GM12878 (cell line): Measurements from ENCODE around the gene UMOD.

Experiments
- CBFB ChIP-seq: IDR thresholded peaks from 2 replicates; pipeline ENCODE4 v1.6.1; 2016; ENCODE audit warnings: antibody characterized with exemption, low read depth
- CREM ChIP-seq: IDR thresholded peaks from 2 replicates; pipeline ENCODE4 v1.6.1; 2014; ENCODE audit warnings: antibody characterized with exemption, low read depth
- CTCF ChIP-seq, 3 experiments: IDR thresholded peaks in 2 of 3; conservative IDR thresholded peaks in 1 of 3; 2 replicates each; pipeline ENCODE4 v1.5.1; 2011; ENCODE audit warnings: low read depth in 3 of 3, low read length in 3 of 3, mild to moderate bottlenecking in 3 of 3, control low read depth in 2 of 3, moderate library complexity in 2 of 3, inconsistent platforms in 1 of 3, mixed read lengths in 1 of 3; ENCODE audit not compliant: control insufficient read depth in 2 of 3, insufficient read depth in 1 of 3; ENCODE audit errors: extremely low read depth in 1 of 3
- EGR1 ChIP-seq, 2 experiments: IDR thresholded peaks; 1 replicate in 1 of 2; 2 replicates in 1 of 2; pipeline ENCODE4 v1.6.1; 2011 to 2012; ENCODE audit warnings: low read depth in 2 of 2, low read length in 2 of 2, borderline replicate concordance in 1 of 2, mild to moderate bottlenecking in 1 of 2, moderate library complexity in 1 of 2
- ETV6 ChIP-seq, 2 experiments: fragments of 450-650 bp in 1 of 2; IDR thresholded peaks in 1 of 2; conservative IDR thresholded peaks in 1 of 2; 2 replicates each; pipeline ENCODE4 v1.6.1; 2014; ENCODE audit warnings: antibody characterized with exemption in 1 of 2, borderline replicate concordance in 1 of 2, low read depth in 1 of 2, mild to moderate bottlenecking in 1 of 2, moderate library complexity in 1 of 2
- GABPA ChIP-seq: IDR thresholded peaks from 2 replicates; pipeline ENCODE4 v1.6.1; 2014; ENCODE audit warnings: antibody characterized with exemption, low read depth, mild to moderate bottlenecking, inconsistent platforms
- JUNB ChIP-seq: IDR thresholded peaks from 2 replicates; pipeline ENCODE4 v1.6.1; 2016; ENCODE audit warnings: antibody characterized with exemption, mild to moderate bottlenecking
- NRF1 ChIP-seq: conservative IDR thresholded peaks from 2 replicates; pipeline ENCODE4 v1.6.1; 2011; ENCODE audit warnings: mild to moderate bottlenecking, low read depth, low read length, improper control_type of control experiment
- PBX3 ChIP-seq: IDR thresholded peaks from 2 replicates; pipeline ENCODE4 v1.6.1; 2011; ENCODE audit warnings: mild to moderate bottlenecking, low read depth, low read length, moderate library complexity; ENCODE audit not compliant: insufficient replicate concordance
- POLR2A ChIP-seq: IDR thresholded peaks from 2 replicates; pipeline ENCODE4 v1.6.1; 2011; ENCODE audit warnings: low read depth, mild to moderate bottlenecking, low read length
- RAD21 ChIP-seq: IDR thresholded peaks from 2 replicates; pipeline ENCODE4 v1.6.1; 2011; ENCODE audit warnings: mild to moderate bottlenecking, low read depth, low read length, moderate library complexity; ENCODE audit not compliant: insufficient read depth
- RB1 ChIP-seq: fragments of 450-650 bp; formaldehyde crosslinking; IDR thresholded peaks from 2 replicates; pipeline ENCODE4 v1.6.1; 2017; ENCODE audit warnings: mild to moderate bottlenecking, borderline replicate concordance
- USF1 ChIP-seq: IDR thresholded peaks from 2 replicates; pipeline ENCODE4 v1.6.1; 2011; ENCODE audit warnings: borderline replicate concordance, low read depth, mild to moderate bottlenecking, moderate library complexity, mixed read lengths, low read length; ENCODE audit not compliant: insufficient read depth; ENCODE audit errors: extremely low read length
- YBX1 ChIP-seq: fragments of 450-650 bp; IDR thresholded peaks from 2 replicates; pipeline ENCODE4 v1.6.1; 2016; ENCODE audit warnings: antibody characterized with exemption

- TF ChIP-seq ETV6 (conservative IDR thresholded peaks at IDR 0.05 in 1 of 2, IDR thresholded peaks at IDR 0.05 in 1 of 2; ENCODE audit: borderline replicate concordance in 1 of 2, low read depth in 1 of 2) (no peak), RB1 (no peak), CREM (no peak), EGR1 (IDR thresholded peaks at IDR 0.05; ENCODE audit: borderline replicate concordance in 1 of 2, low read depth in 2 of 2, low read length in 2 of 2) (no peak), RAD21 (no peak), POLR2A (no peak), YBX1 (no peak), CBFB (no peak), JUNB (no peak), PBX3 (no peak), USF1 (no peak), CTCF (IDR thresholded peaks at IDR 0.05 in 2 of 3, conservative IDR thresholded peaks at IDR 0.05 in 1 of 3; ENCODE audit: control insufficient read depth in 2 of 3, extremely low read depth in 1 of 3, insufficient read depth in 1 of 3, low read depth in 3 of 3, low read length in 3 of 3) (no peak), GABPA (no peak), NRF1 (no peak)
Observed at GRCh38 chr16:20369452-20370054, 17.0 kb upstream of the UMOD start.
